EH (cell line): Measurements from ENCODE around the gene ZNF217.
"Not testable (repeated sequence)": the region's sequence is repeated elsewhere in the genome, so short reads cannot be mapped to it uniquely, and the experiment has no call there.

Source experiments
- DNase-seq: peaks from one replicate; pipeline ENCODE4 v3.0.0-alpha.2; 2015; ENCODE audit warnings: low read depth

The ZNF217 gene

GRCh38 chr20:53566623-53567022 is 27.0 kb downstream of the ZNF217 start:
- not testable (repeated sequence) for DNase-seq

GRCh38 chr20:53565254-53565653 is 28.4 kb downstream of the ZNF217 start:
- no peak for DNase-seq

- not testable (repeated sequence) for DNase-seq
These were observed 31.4 kb downstream of the ZNF217 start for GRCh38 chr20:53562104-53562764.

- no peak for DNase-seq
These were observed 32.1 kb downstream of the ZNF217 start for GRCh38 chr20:53561505-53561904.

GRCh38 chr20:53559816-53560215 is 33.8 kb downstream of the ZNF217 start:
- DNase-seq, result no peak

- no peak for DNase-seq
These were observed 36.5 kb downstream of the ZNF217 start for GRCh38 chr20:53557130-53557529.

GRCh38 chr20:53556267-53556897 is 37.3 kb downstream of the ZNF217 start:
- DNase-seq, result no peak

GRCh38 chr20:53555816-53556215 is 37.8 kb downstream of the ZNF217 start:
- DNase-seq, result no peak

- no peak for DNase-seq
These were observed 38.6 kb downstream of the ZNF217 start for GRCh38 chr20:53555081-53555480.

GRCh38 chr20:53552572-53552893 is 41.1 kb downstream of the ZNF217 start:
- not testable (repeated sequence) for DNase-seq

GRCh38 chr20:53551719-53552571 is 41.7 kb downstream of the ZNF217 start:
- DNase-seq, result not testable (repeated sequence)

- DNase-seq, result no peak
These were observed 43.1 kb downstream of the ZNF217 start for GRCh38 chr20:53550280-53551187.

- peak; percentile 69 for DNase-seq
These were observed 45.9 kb downstream of the ZNF217 start for GRCh38 chr20:53547664-53548239.

- DNase-seq, result peak; percentile 24
These were observed 54.1 kb downstream of the ZNF217 start for GRCh38 chr20:53539516-53539915.

- DNase-seq, result not testable (repeated sequence)
These were observed 57.3 kb downstream of the ZNF217 start for GRCh38 chr20:53536382-53536781.

GRCh38 chr20:53535878-53536277 is 57.8 kb downstream of the ZNF217 start:
- no peak for DNase-seq

- DNase-seq, result no peak
These were observed 59.6 kb downstream of the ZNF217 start for GRCh38 chr20:53534037-53534436.

- DNase-seq, result no peak
These were observed 60.1 kb downstream of the ZNF217 start for GRCh38 chr20:53533500-53533899.

- not testable (repeated sequence) for DNase-seq
These were observed 60.9 kb downstream of the ZNF217 start for GRCh38 chr20:53532654-53533312.

GRCh38 chr20:53530440-53530839 is 63.2 kb downstream of the ZNF217 start:
- DNase-seq, result no peak

- no peak for DNase-seq
These were observed 64.0 kb downstream of the ZNF217 start for GRCh38 chr20:53529658-53530057.
